ENCODE data around the gene METTL4.
A peak's percentile ranks its signal among the peaks of the same experiment; 100 is the strongest.

The METTL4 gene

GRCh38 chr18:2571200-2572170 is at the start of gene METTL4, which contains the start of gene NDC80:
TSS of gene METTL4 (minus strand) at chr18:2571505. CDS start at chr18:2567216, 4,289 bp downstream.
TSS of gene NDC80 (plus strand) at chr18:2571557. CDS start at chr18:2572986, 1,429 bp downstream.
- peak; percentile 94 for TF ChIP-seq FOXM1 (IDR thresholded peaks at IDR 0.05; ENCODE audit: borderline replicate concordance, low read depth)
- TF ChIP-seq YY1 (IDR thresholded peaks at IDR 0.05; ENCODE audit: low read depth): peak; percentile 96
- TF ChIP-seq CREB1 (IDR thresholded peaks at IDR 0.05; ENCODE audit: low read depth): peak; percentile 99
- no peak for TF ChIP-seq ZBTB7A (IDR thresholded peaks at IDR 0.05; ENCODE audit: low read depth)
- peak; percentile 69 for TF ChIP-seq TAF1 (IDR thresholded peaks at IDR 0.05; ENCODE audit: low read depth)
- no peak for TF ChIP-seq NFIC (IDR thresholded peaks at IDR 0.05)
- TF ChIP-seq MAX (IDR thresholded peaks at IDR 0.05): peak; percentile 80
- TF ChIP-seq TEAD4 (IDR thresholded peaks at IDR 0.05): 0 out of 2 replicates have a peak, but pooled peaks have one; percentile 23
- TF ChIP-seq TCF12 (IDR thresholded peaks at IDR 0.05; ENCODE audit: low read depth): peak; percentile 55; the same call in 1 of the 2 replicates
- TF ChIP-seq, protein P1, sequence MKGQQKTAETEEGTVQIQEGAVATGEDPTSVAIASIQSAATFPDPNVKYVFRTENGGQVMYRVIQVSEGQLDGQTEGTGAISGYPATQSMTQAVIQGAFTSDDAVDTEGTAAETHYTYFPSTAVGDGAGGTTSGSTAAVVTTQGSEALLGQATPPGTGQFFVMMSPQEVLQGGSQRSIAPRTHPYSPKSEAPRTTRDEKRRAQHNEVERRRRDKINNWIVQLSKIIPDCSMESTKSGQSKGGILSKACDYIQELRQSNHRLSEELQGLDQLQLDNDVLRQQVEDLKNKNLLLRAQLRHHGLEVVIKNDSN (IDR thresholded peaks at IDR 0.05): 0 out of 2 replicates have a peak, but pooled peaks have one; percentile 24
- no peak for TF ChIP-seq CEBPB (IDR thresholded peaks at IDR 0.05)
- no peak for TF ChIP-seq REST (IDR thresholded peaks at IDR 0.05; ENCODE audit: low read depth)
- TF ChIP-seq RAD21 (IDR thresholded peaks at IDR 0.05; ENCODE audit: low read depth): no peak
- TF ChIP-seq EP300 (IDR thresholded peaks at IDR 0.05; ENCODE audit: borderline replicate concordance): no peak; the same call in 1 of the 2 replicates
- TF ChIP-seq EGR1 (IDR thresholded peaks at IDR 0.05): 0 out of 2 replicates have a peak, but pooled peaks have one; percentile 10

DNA sequence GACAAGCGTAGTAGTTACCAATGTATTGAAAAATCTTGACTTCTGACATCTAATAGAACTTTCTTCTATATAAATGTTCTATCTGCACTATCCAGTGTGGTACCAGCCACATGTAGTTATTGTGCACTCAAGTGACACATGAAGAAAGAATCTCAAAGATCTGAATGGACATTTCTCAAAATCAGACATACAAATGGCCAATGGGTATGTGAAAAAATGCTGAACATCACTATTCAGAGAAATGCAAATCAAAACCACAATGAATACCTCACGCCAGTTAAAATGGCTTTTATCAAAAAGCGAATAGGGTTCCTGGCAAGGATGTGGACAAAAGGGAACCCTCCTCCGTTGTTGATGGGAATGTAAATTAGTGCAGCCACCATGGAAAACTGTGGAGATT is 46.7 kb upstream of the METTL4 start:
- no peak for TF ChIP-seq NFIC (IDR thresholded peaks at IDR 0.05)
- no peak for TF ChIP-seq CEBPB (IDR thresholded peaks at IDR 0.05)
- no peak for TF ChIP-seq TCF12 (IDR thresholded peaks at IDR 0.05; ENCODE audit: low read depth)
- no peak for TF ChIP-seq CREB1 (IDR thresholded peaks at IDR 0.05; ENCODE audit: low read depth)
- no peak for TF ChIP-seq TEAD4 (IDR thresholded peaks at IDR 0.05)
- no peak for TF ChIP-seq REST (IDR thresholded peaks at IDR 0.05; ENCODE audit: low read depth)
- TF ChIP-seq RAD21 (IDR thresholded peaks at IDR 0.05; ENCODE audit: low read depth): no peak
- TF ChIP-seq EP300 (IDR thresholded peaks at IDR 0.05; ENCODE audit: borderline replicate concordance): no peak
- no peak for TF ChIP-seq TAF1 (IDR thresholded peaks at IDR 0.05; ENCODE audit: low read depth)
- no peak for TF ChIP-seq MAX (IDR thresholded peaks at IDR 0.05)
- TF ChIP-seq, protein P1 (IDR thresholded peaks at IDR 0.05): no peak

GRCh38 chr18:2617401-2617998 is 46.2 kb upstream of the METTL4 start:
- TF ChIP-seq TCF12 (IDR thresholded peaks at IDR 0.05; ENCODE audit: low read depth) (no peak), REST (IDR thresholded peaks at IDR 0.05; ENCODE audit: low read depth) (no peak), NFIC (IDR thresholded peaks at IDR 0.05) (no peak), TEAD4 (IDR thresholded peaks at IDR 0.05) (no peak), YY1 (IDR thresholded peaks at IDR 0.05; ENCODE audit: low read depth) (no peak), ZBTB7A (IDR thresholded peaks at IDR 0.05; ENCODE audit: low read depth) (no peak), EGR1 (IDR thresholded peaks at IDR 0.05) (no peak), TAF1 (IDR thresholded peaks at IDR 0.05; ENCODE audit: low read depth) (no peak), RAD21 (IDR thresholded peaks at IDR 0.05; ENCODE audit: low read depth) (no peak), MAX (IDR thresholded peaks at IDR 0.05) (no peak), CREB1 (IDR thresholded peaks at IDR 0.05; ENCODE audit: low read depth) (no peak), CEBPB (IDR thresholded peaks at IDR 0.05) (no peak), EP300 (IDR thresholded peaks at IDR 0.05; ENCODE audit: borderline replicate concordance) (no peak)

Data from Ishikawa (cell line).